A549 (cell line): ENCODE measurements around the gene TMEM225B. TPM values are rescaled to one million over a fixed set of nuclear protein-coding genes. Genes with fewer than 3 reads are reported as not detected.
A peak's percentile ranks its signal among the peaks of the same experiment; 100 is the strongest.
"Not testable (repeated sequence)": the region's sequence is repeated elsewhere in the genome, so short reads cannot be mapped to it uniquely, and the experiment has no call there.

Experiments used
- ATAC-seq, 2 experiments: fragments of 200-7000 bp in 1 of 2; fragments of >200 bp in 1 of 2; cut with Nextera tagmentation in 1 of 2; cut with Tn5 transposase in 1 of 2; 3 replicates each; pipeline versions ENCODE4 v1.8.0 to v1.9.1; 2018 to 2020; ENCODE audit warnings: mild to moderate bottlenecking in 1 of 2, moderate library complexity in 1 of 2
- CTCF ChIA-PET: fragments of 300-600 bp; sonication (Branson Sonifier 250); formaldehyde crosslinking; extraction: SDS; loops from one replicate; lab custom pipeline; 2021; ENCODE audit warnings: antibody characterized with exemption, inconsistent platforms; lab: Yijun Ruan, JAX
- POLR2A ChIA-PET: fragments of 350-600 bp; formaldehyde crosslinking; extraction: SDS; loops from one replicate; lab custom pipeline; 2021; ENCODE audit warnings: antibody characterized with exemption, inconsistent platforms; lab: Yijun Ruan, JAX
- DNase-seq, 2 experiments: peaks; one replicate each; pipeline versions ENCODE4 v3.0.0 to v3.0.0-alpha.2; 2011 to 2016; ENCODE audit warnings: low read depth in 1 of 2, low spot score in 1 of 2
- FAIRE-seq: peaks from 2 replicates; lab custom pipeline; 2011; peaks lifted over from hg19 to GRCh38; lab: Jason Lieb, UNC
- H3K27ac ChIP-seq, 2 experiments: fragments of >200 bp; sonication (Bioruptor Twin); formaldehyde crosslinking; 3 replicates each; pipeline ENCODE4 v1.5.1; 2016 to 2017
- H3K4me1 ChIP-seq: fragments of >200 bp; sonication (Bioruptor Twin); formaldehyde crosslinking; 3 replicates; pipeline ENCODE4 v1.6.1; 2016
- H3K4me2 ChIP-seq: fragments of >200 bp; sonication (Bioruptor Twin); formaldehyde crosslinking; 3 replicates; pipeline ENCODE4 v1.6.1; 2016
- H3K4me3 ChIP-seq: fragments of >200 bp; sonication (Bioruptor Twin); formaldehyde crosslinking; 3 replicates; pipeline ENCODE4 v1.5.1; 2016
- H3K9me3 ChIP-seq: fragments of >200 bp; sonication (Bioruptor Twin); formaldehyde crosslinking; 3 replicates; pipeline ENCODE4 v1.6.1; 2016
- CBX8 ChIP-seq: fragments of 200-600 bp; sonication (generic); IDR thresholded peaks from 2 replicates; pipeline ENCODE4 v1.6.1; 2016
- CHD2 ChIP-seq: fragments of 150-350 bp; IDR thresholded peaks from 2 replicates; pipeline ENCODE4 v1.6.1; 2014; ENCODE audit warnings: low read length; ENCODE audit not compliant: partially characterized antibody
- EHF ChIP-seq: fragments of 250-450 bp; sonication (Bioruptor Pico); IDR thresholded peaks from 2 replicates; pipeline ENCODE4 v1.5.0; 2020; ENCODE audit warnings: mild to moderate bottlenecking
- GATA3 ChIP-seq: IDR thresholded peaks from 2 replicates; pipeline ENCODE4 v1.6.1; 2012; ENCODE audit warnings: borderline replicate concordance
- HES2 ChIP-seq: fragments of >200 bp; sonication (Bioruptor Twin); formaldehyde crosslinking; IDR thresholded peaks from 2 replicates; pipeline ENCODE4 v1.6.1; 2016
- HOXA7 ChIP-seq: fragments of 250-450 bp; sonication (Bioruptor Pico); IDR thresholded peaks from 2 replicates; pipeline ENCODE4 v1.5.0; 2020; ENCODE audit warnings: mild to moderate bottlenecking, moderate library complexity
- HOXB5 ChIP-seq: fragments of 250-450 bp; sonication (Bioruptor Pico); IDR thresholded peaks from 2 replicates; pipeline ENCODE4 v1.5.0; 2020; ENCODE audit warnings: mild to moderate bottlenecking, moderate library complexity
- JUN ChIP-seq, 2 experiments: fragments of >200 bp; sonication (Bioruptor Twin); formaldehyde crosslinking; IDR thresholded peaks; 2 replicates in 1 of 2; 3 replicates in 1 of 2; pipeline ENCODE4 v1.6.1; 2016 to 2017
- JUNB ChIP-seq: fragments of >200 bp; sonication (Bioruptor Twin); formaldehyde crosslinking; IDR thresholded peaks from 2 replicates; pipeline ENCODE4 v1.6.1; 2016
- MAFK ChIP-seq: fragments of 450-650 bp; IDR thresholded peaks from 2 replicates; pipeline ENCODE4 v1.6.1; 2014; ENCODE audit not compliant: partially characterized antibody
- MYC ChIP-seq: IDR thresholded peaks from 2 replicates; pipeline ENCODE4 v1.6.1; 2012; ENCODE audit warnings: mild to moderate bottlenecking, inconsistent platforms, low read length, improper control_type of control experiment, borderline replicate concordance
- NPAS2 ChIP-seq: fragments of 250-450 bp; sonication (Bioruptor Pico); IDR thresholded peaks from 2 replicates; pipeline ENCODE4 v1.8.0; 2022; ENCODE audit warnings: mild to moderate bottlenecking, moderate library complexity, borderline replicate concordance
- PHF8 ChIP-seq: fragments of 200-600 bp; sonication (generic); IDR thresholded peaks from 2 replicates; pipeline ENCODE4 v1.6.1; 2016; ENCODE audit warnings: low read depth, mild to moderate bottlenecking, antibody characterized with exemption, moderate library complexity, borderline replicate concordance
- RARB ChIP-seq: fragments of 250-450 bp; sonication (Bioruptor Pico); IDR thresholded peaks from 2 replicates; pipeline ENCODE4 v1.8.0; 2021; ENCODE audit warnings: mild to moderate bottlenecking, moderate library complexity
- SMC3 ChIP-seq: fragments of >200 bp; sonication (Bioruptor Twin); formaldehyde crosslinking; IDR thresholded peaks from 3 replicates; pipeline ENCODE4 v1.6.1; 2018; ENCODE audit warnings: inconsistent platforms
- TFCP2L1 ChIP-seq: fragments of 250-450 bp; sonication (Bioruptor Pico); IDR thresholded peaks from 2 replicates; pipeline ENCODE4 v1.5.0; 2021; ENCODE audit warnings: mild to moderate bottlenecking
- TP53 ChIP-seq: fragments of 250-450 bp; sonication (Bioruptor Pico); IDR thresholded peaks from 2 replicates; pipeline ENCODE4 v1.5.0; 2021; ENCODE audit warnings: mild to moderate bottlenecking, moderate library complexity
- ZC3H11A ChIP-seq: fragments of 450-650 bp; IDR thresholded peaks from 2 replicates; pipeline ENCODE4 v1.6.1; 2014; ENCODE audit warnings: antibody characterized with exemption, mild to moderate bottlenecking
- ZNF302 ChIP-seq: fragments of 250-450 bp; sonication (Bioruptor Pico); IDR thresholded peaks from 2 replicates; pipeline ENCODE4 v1.9.0; 2021; ENCODE audit warnings: inconsistent platforms, mild to moderate bottlenecking, moderate library complexity
- ZSCAN20 ChIP-seq: fragments of 250-450 bp; sonication (Bioruptor Pico); IDR thresholded peaks from 2 replicates; pipeline ENCODE4 v1.8.0; 2022; ENCODE audit warnings: mild to moderate bottlenecking, moderate library complexity
- WGBS: methylation state at CpG from one replicate; pipeline ENCODE4 v1.1.6; 2017; ENCODE audit errors: missing lambda C conversion rate; 5-methylcytosine and 5-hydroxymethylcytosine counted together
- polyA plus RNA-seq, 4 experiments: library from polyadenylated mRNA; depleted of rRNA in 3 of 4; stranded (reverse); fragments of >200 nt; fragmentation: RNase III in 1 of 4; extraction: RNeasy Plus Mini Kit Qiagen cat#74134 plus additional on column Dnase treatment in 1 of 4; gene quantifications; 2 replicates in 3 of 4; 3 replicates in 1 of 4; pipeline ENCODE4 v1.2.3, GENCODE V29; 2011 to 2017

The TMEM225B gene
- polyA plus RNA-seq, 2 of the 4 experiments (the other 2 are of a cell fraction), result 0.59 to 5.4 TPM

- ChIA-PET POLR2A (no interaction called here), CTCF (no interaction called here)
- no peak overlapping the region for H3K4me3 ChIP-seq
- TF ChIP-seq MAFK (peak; percentile 83), SMC3 (no peak)
- H3K27ac ChIP-seq, result no peak overlapping the region
- H3K4me2 ChIP-seq, result no peak overlapping the region
- DNase-seq, result no peak
- no peak for ATAC-seq
- no peaks in the 10 kb centered on the region for H3K4me1 ChIP-seq
- FAIRE-seq, result no peak
- whole genome bisulfite sequencing, result 82% methylated on average over 2 of the region's 2 CpGs
- H3K9me3 ChIP-seq, result no peaks in the 10 kb centered on the region
Measured at GRCh38 chr7:99651290-99651689, 53.2 kb downstream of the TMEM225B start.

- Histone ChIP-seq H3K4me3 (no peak overlapping the region), H3K4me1 (no peaks in the 10 kb centered on the region), H3K27ac (no peak overlapping the region), H3K4me2 (no peak overlapping the region), H3K9me3 (no peaks in the 10 kb centered on the region)
- CTCF ChIA-PET, result interaction anchor here (1.1 kb wide), 1 partner anchor 22 kb away, joined by 3 read pairs; no protein-coding TSS in a partner anchor
- POLR2A ChIA-PET, result no interaction called here
- WGBS, result 90% methylated on average over 2 of the region's 2 CpGs
- DNase-seq, result no peak
- no peak for FAIRE-seq
- no peak for TF ChIP-seq CHD2
- no peak for TF ChIP-seq TP53 (CRISPR knock-in tag)
- no peak for TF ChIP-seq EHF (CRISPR knock-in tag)
- TF ChIP-seq HOXB5, result no peak
- TF ChIP-seq PHF8, result no peak
- no peak for TF ChIP-seq HOXA7 (CRISPR knock-in tag)
- ATAC-seq, result no peak
Measured at GRCh38 chr7:99652671-99653070, 54.6 kb downstream of the TMEM225B start.

GRCh38 chr7:99653269-99653668, 55.2 kb downstream of the TMEM225B start:
- H3K27ac ChIP-seq, ATAC-seq, H3K4me3 ChIP-seq, FAIRE-seq, H3K9me3 ChIP-seq, POLR2A ChIA-PET, DNase-seq, CTCF ChIA-PET, H3K4me1 ChIP-seq, H3K4me2 ChIP-seq: not testable (repeated sequence)
- whole genome bisulfite sequencing, result 88% methylated on average over 4 of the region's 4 CpGs
- TF ChIP-seq ZC3H11A, result peak; percentile 62

GRCh38 chr7:99653754-99654153, 55.7 kb downstream of the TMEM225B start:
- H3K4me1 ChIP-seq, result no peaks in the 10 kb centered on the region
- no peak overlapping the region for H3K4me2 ChIP-seq
- 91% methylated on average over 3 of the region's 3 CpGs for WGBS
- FAIRE-seq (no peak), DNase-seq (no peak), ATAC-seq (no peak)
- no peak overlapping the region for H3K27ac ChIP-seq
- CTCF ChIA-PET, result no interaction called here
- POLR2A ChIA-PET, result no interaction called here
- TF ChIP-seq TFCP2L1 (CRISPR knock-in tag), result no peak
- TF ChIP-seq CBX8, result no peak
- no peak for TF ChIP-seq GATA3
- no peak for TF ChIP-seq MYC
- no peak for TF ChIP-seq JUN (IDR thresholded peaks at IDR 0.05)
- TF ChIP-seq ZC3H11A, result no peak
- TF ChIP-seq ZNF302 (CRISPR knock-in tag), result no peak
- no peak for TF ChIP-seq RARB
- no peak for TF ChIP-seq NPAS2
- no peak for TF ChIP-seq SMC3
- no peak for TF ChIP-seq JUNB
- no peak for TF ChIP-seq HOXB5
- no peak for TF ChIP-seq ZSCAN20 (CRISPR knock-in tag)
- no peak for TF ChIP-seq HES2
- no peaks in the 10 kb centered on the region for H3K9me3 ChIP-seq
- no peak overlapping the region for H3K4me3 ChIP-seq

- 90% methylated on average over 3 of the region's 3 CpGs for WGBS
- not testable (repeated sequence) for FAIRE-seq, DNase-seq
Measured at GRCh38 chr7:99654626-99655025, 56.6 kb downstream of the TMEM225B start.

GRCh38 chr7:99657879-99658278, 59.8 kb downstream of the TMEM225B start:
- H3K9me3 ChIP-seq, H3K4me3 ChIP-seq, H3K27ac ChIP-seq, ATAC-seq, CTCF ChIA-PET, POLR2A ChIA-PET, H3K4me1 ChIP-seq, H3K4me2 ChIP-seq, DNase-seq, FAIRE-seq: not testable (repeated sequence)
- WGBS, result 64% methylated on average over 5 of the region's 5 CpGs

More at GRCh38 chr7:99654626-99655025, 56.6 kb downstream of the TMEM225B start:
- CTCF ChIA-PET, ATAC-seq, H3K4me1 ChIP-seq, H3K9me3 ChIP-seq, POLR2A ChIA-PET, H3K4me2 ChIP-seq, H3K4me3 ChIP-seq, H3K27ac ChIP-seq: not testable (repeated sequence)
